Effector memory CD8-positive, alpha-beta T cell (primary cell): ENCODE results near the gene ATXN7.

ENCODE experiments used
- ATAC-seq: fragments of 150-1000 bp; cut with Tn5 transposase; replicated peaks from 2 replicates; pipeline ENCODE4 v1.10.0; 2021; ENCODE audit warnings: mild to moderate bottlenecking, moderate library complexity
- DNase-seq, 3 experiments: peaks; one replicate each; pipeline ENCODE4 v3.0.0; 2021
- H3K27ac Mint-ChIP-seq, 2 donors: one replicate each; pipeline ENCODE4 v1.8.0; 2022; ENCODE audit warnings: mild to moderate bottlenecking in 2 of 2, mixed read lengths in 2 of 2, moderate library complexity in 2 of 2
- H3K27me3 Mint-ChIP-seq, 2 donors: one replicate each; pipeline ENCODE4 v1.8.0; 2022; ENCODE audit warnings: mixed read lengths in 2 of 2
- H3K36me3 Mint-ChIP-seq: one replicate; pipeline ENCODE4 v1.8.0; 2022; ENCODE audit warnings: mild to moderate bottlenecking, moderate library complexity, mixed read lengths; ENCODE audit not compliant: insufficient read depth
- H3K4me1 Mint-ChIP-seq, 2 donors: one replicate each; pipeline ENCODE4 v1.8.0; 2022; ENCODE audit warnings: low read depth in 2 of 2, mixed read lengths in 2 of 2
- H3K4me3 Mint-ChIP-seq, 2 donors: one replicate each; pipeline ENCODE4 v1.8.0; 2022; ENCODE audit warnings: mild to moderate bottlenecking in 2 of 2, mixed read lengths in 2 of 2, moderate library complexity in 2 of 2
- H3K9me3 Mint-ChIP-seq, 2 donors: one replicate each; pipeline ENCODE4 v1.8.0; 2022; ENCODE audit warnings: mixed read lengths in 2 of 2

ATXN7 gene

GRCh38 chr3:63937661-63938651 lies 74.3 kb downstream of the ATXN7 start:
- peak overlapping the region in 1 of 2 donors; percentile 38 for H3K4me3 Mint-ChIP-seq
- ATAC-seq (peak; percentile 53), DNase-seq (no peak)
- peaks cover 9% of the 10 kb centered on the region for H3K36me3 Mint-ChIP-seq
- H3K4me1 Mint-ChIP-seq, result peaks cover 51 to 65% of the 10 kb centered on the region in 2 donors
- H3K27me3 Mint-ChIP-seq, result no peaks in the 10 kb centered on the region
- peak overlapping the region in 1 of 2 donors; percentile 44 for H3K27ac Mint-ChIP-seq
- H3K9me3 Mint-ChIP-seq, result no peaks in the 10 kb centered on the region

GRCh38 chr3:63940389-63940757 lies 76.7 kb downstream of the ATXN7 start:
- Mint-ChIP-seq H3K36me3 (peaks cover 2% of the 10 kb centered on the region), H3K4me1 (peaks cover 38 to 54% of the 10 kb centered on the region in 2 donors), H3K9me3 (no peaks in the 10 kb centered on the region), H3K4me3 (no peak overlapping the region), H3K27me3 (no peaks in the 10 kb centered on the region), H3K27ac (peak overlapping the region in 1 of 2 donors; percentile 40)
- DNase-seq, result no peak
- ATAC-seq, result no peak

GRCh38 chr3:63942528-63942927 lies 78.9 kb downstream of the ATXN7 start:
- Mint-ChIP-seq H3K27me3 (no peaks in the 10 kb centered on the region), H3K9me3 (no peaks in the 10 kb centered on the region), H3K4me3 (no peak overlapping the region), H3K4me1 (peaks cover 45 to 61% of the 10 kb centered on the region in 2 donors), H3K27ac (peak overlapping the region; percentile 59 to 84), H3K36me3 (peaks cover 7% of the 10 kb centered on the region)
- no peak for DNase-seq
- no peak for ATAC-seq

DNA sequence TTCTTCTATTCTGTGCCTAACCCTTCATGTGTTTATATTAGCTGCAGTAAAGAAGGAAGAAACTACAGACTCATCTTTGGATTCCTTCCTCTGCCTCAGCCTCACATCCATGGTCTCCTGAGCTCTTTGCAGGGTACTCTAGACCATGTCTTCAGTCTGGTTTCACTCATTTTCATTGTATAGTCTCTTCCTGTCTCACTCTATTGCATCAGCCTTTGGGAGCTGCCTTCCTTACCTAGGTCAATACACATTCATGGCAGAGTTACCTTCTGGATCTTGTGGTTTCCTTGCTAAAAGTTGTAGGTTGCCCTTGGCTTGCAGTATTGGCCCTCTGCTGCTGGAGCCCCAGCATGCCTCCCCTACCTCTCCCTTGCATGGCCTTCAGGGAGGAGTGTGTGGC lies 80.0 kb downstream of the ATXN7 start:
- no peak for ATAC-seq
- peaks cover 44 to 59% of the 10 kb centered on the region in 2 donors for H3K4me1 Mint-ChIP-seq

GRCh38 chr3:63945558-63946096 lies 82.0 kb downstream of the ATXN7 start:
- ATAC-seq, result no peak
- peak overlapping the region; percentile 11 to 83 for H3K27ac Mint-ChIP-seq
- no peaks in the 10 kb centered on the region for H3K27me3 Mint-ChIP-seq
- peaks cover 7% of the 10 kb centered on the region for H3K36me3 Mint-ChIP-seq
- H3K4me1 Mint-ChIP-seq, result peaks cover 41 to 48% of the 10 kb centered on the region in 2 donors
- no peaks in the 10 kb centered on the region for H3K9me3 Mint-ChIP-seq
- no peak for DNase-seq
- H3K4me3 Mint-ChIP-seq, result no peak overlapping the region

More for the DNA sequence above, 80.0 kb downstream of the ATXN7 start:
- Mint-ChIP-seq H3K27me3 (no peaks in the 10 kb centered on the region), H3K36me3 (peaks cover 7% of the 10 kb centered on the region), H3K4me3 (no peak overlapping the region), H3K27ac (peak overlapping the region in 1 of 2 donors; percentile 84), H3K9me3 (no peaks in the 10 kb centered on the region)
- DNase-seq, result no peak

- Mint-ChIP-seq H3K27me3 (no peaks in the 10 kb centered on the region), H3K4me3 (no peak overlapping the region), H3K27ac (peak overlapping the region; percentile 4 to 11), H3K36me3 (peaks cover 7% of the 10 kb centered on the region), H3K4me1 (peaks cover 47 to 54% of the 10 kb centered on the region in 2 donors), H3K9me3 (no peaks in the 10 kb centered on the region)
- ATAC-seq, result no peak
- DNase-seq, result no peak
Observed at GRCh38 chr3:63946753-63947152, 83.1 kb downstream of the ATXN7 start.

GRCh38 chr3:63947594-63947993 lies 83.9 kb downstream of the ATXN7 start:
- peak overlapping the region; percentile 4 to 11 for H3K27ac Mint-ChIP-seq
- ATAC-seq, result peak; percentile 25
- no peaks in the 10 kb centered on the region for H3K9me3 Mint-ChIP-seq
- DNase-seq, result no peak
- peaks cover 47 to 55% of the 10 kb centered on the region in 2 donors for H3K4me1 Mint-ChIP-seq
- H3K36me3 Mint-ChIP-seq, result peaks cover 7% of the 10 kb centered on the region
- no peak overlapping the region for H3K4me3 Mint-ChIP-seq
- no peaks in the 10 kb centered on the region for H3K27me3 Mint-ChIP-seq

- Mint-ChIP-seq H3K36me3 (peaks cover 14% of the 10 kb centered on the region), H3K27ac (peak overlapping the region; percentile 30 to 33)
- no peak for DNase-seq
Observed at GRCh38 chr3:63949005-63949404, 85.3 kb downstream of the ATXN7 start.

DNA sequence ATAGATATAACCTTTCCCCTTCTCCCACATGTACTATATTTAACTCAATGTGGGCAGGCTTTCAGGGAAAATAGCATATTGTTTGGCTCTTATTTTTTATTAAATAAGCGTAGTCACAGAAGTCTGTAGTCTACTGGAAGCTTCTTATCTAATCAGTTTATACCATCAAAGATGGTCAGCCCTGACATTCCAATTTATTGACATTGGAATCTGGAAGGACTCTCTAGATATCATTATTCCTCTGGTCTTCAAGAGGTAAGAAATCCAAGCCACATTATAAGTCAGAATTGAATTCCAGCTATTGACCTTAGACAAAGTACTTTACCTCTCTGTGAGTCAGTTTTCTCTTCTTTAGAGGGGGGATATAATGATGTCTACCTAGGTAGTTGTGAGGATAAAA lies 87.0 kb downstream of the ATXN7 start:
- Mint-ChIP-seq H3K36me3 (peaks cover 22% of the 10 kb centered on the region), H3K4me1 (peaks cover 41 to 53% of the 10 kb centered on the region in 2 donors), H3K4me3 (peak overlapping the region in 1 of 2 donors; percentile 76), H3K27me3 (no peaks in the 10 kb centered on the region), H3K9me3 (no peaks in the 10 kb centered on the region), H3K27ac (peak overlapping the region; percentile 91 to 92)
- no peak for ATAC-seq
- no peak for DNase-seq

More at GRCh38 chr3:63949005-63949404, 85.3 kb downstream of the ATXN7 start:
- Mint-ChIP-seq H3K27me3 (no peaks in the 10 kb centered on the region), H3K4me1 (peaks cover 38 to 54% of the 10 kb centered on the region in 2 donors), H3K9me3 (no peaks in the 10 kb centered on the region), H3K4me3 (no peak overlapping the region)
- no peak for ATAC-seq

GRCh38 chr3:63951492-63952247 lies 88.0 kb downstream of the ATXN7 start:
- Mint-ChIP-seq H3K27ac (peak overlapping the region; percentile 91 to 92), H3K4me3 (peak overlapping the region; percentile 71 to 76), H3K9me3 (no peaks in the 10 kb centered on the region), H3K36me3 (peaks cover 20% of the 10 kb centered on the region), H3K4me1 (peaks cover 36 to 47% of the 10 kb centered on the region in 2 donors), H3K27me3 (no peaks in the 10 kb centered on the region)
- ATAC-seq (peak; percentile 62), DNase-seq (no peak)

- no peak for DNase-seq
- H3K9me3 Mint-ChIP-seq, result no peaks in the 10 kb centered on the region
- peaks cover 17% of the 10 kb centered on the region for H3K36me3 Mint-ChIP-seq
- peak overlapping the region; percentile 42 to 76 for H3K4me3 Mint-ChIP-seq
- no peaks in the 10 kb centered on the region for H3K27me3 Mint-ChIP-seq
- peaks cover 31 to 44% of the 10 kb centered on the region in 2 donors for H3K4me1 Mint-ChIP-seq
- H3K27ac Mint-ChIP-seq, result peak overlapping the region; percentile 21 to 92
- peak; percentile 66 for ATAC-seq
Observed at GRCh38 chr3:63952248-63952594, 88.6 kb downstream of the ATXN7 start.

DNA sequence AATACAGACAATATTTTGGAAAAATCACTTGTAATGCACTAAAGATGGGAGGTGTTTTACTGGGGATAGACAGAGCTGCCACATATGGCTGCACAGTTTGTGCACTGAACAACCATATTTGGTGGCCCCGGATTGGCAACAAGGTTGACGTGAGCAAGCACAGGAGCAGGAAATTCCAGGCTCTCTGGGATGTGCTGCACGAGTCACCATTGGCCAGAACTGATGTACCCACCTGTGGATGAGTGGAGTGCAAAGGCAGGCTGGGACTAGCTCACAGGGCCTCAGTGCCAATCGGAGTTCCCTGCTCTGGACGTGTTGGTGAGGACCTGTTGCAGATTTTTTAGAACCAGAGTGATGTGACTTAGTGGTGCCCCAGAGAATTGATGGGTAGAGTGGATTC lies 90.5 kb downstream of the ATXN7 start:
- no peaks in the 10 kb centered on the region for H3K9me3 Mint-ChIP-seq
- DNase-seq (no peak), ATAC-seq (no peak)
- H3K4me1 Mint-ChIP-seq, result peaks cover 20 to 32% of the 10 kb centered on the region in 2 donors
- no peak overlapping the region for H3K4me3 Mint-ChIP-seq
- H3K36me3 Mint-ChIP-seq, result peaks cover 17% of the 10 kb centered on the region
- H3K27ac Mint-ChIP-seq, result peak overlapping the region in 1 of 2 donors; percentile 36
- no peaks in the 10 kb centered on the region for H3K27me3 Mint-ChIP-seq

GRCh38 chr3:63955036-63955650 lies 91.5 kb downstream of the ATXN7 start:
- Mint-ChIP-seq H3K4me3 (no peak overlapping the region), H3K9me3 (no peaks in the 10 kb centered on the region), H3K4me1 (peaks cover 22 to 36% of the 10 kb centered on the region in 2 donors), H3K36me3 (peaks cover 17% of the 10 kb centered on the region), H3K27me3 (no peaks in the 10 kb centered on the region), H3K27ac (peak overlapping the region; percentile 50 to 68)
- DNase-seq, result no peak
- no peak for ATAC-seq
